BJ (cell line): ENCODE results near the gene ALDH1L1. TPM values are rescaled to one million over a fixed set of nuclear protein-coding genes. Genes with fewer than 3 reads are reported as not detected.
"Not testable (repeated sequence)": the region's sequence is repeated elsewhere in the genome, so short reads cannot be mapped to it uniquely, and the experiment has no call there.

Experiments used
- CTCF ChIA-PET: fragments of 350-600 bp; formaldehyde crosslinking; extraction: SDS; loops from one replicate; lab custom pipeline; 2021; ENCODE audit warnings: antibody characterized with exemption, inconsistent platforms; lab: Yijun Ruan, JAX
- POLR2A ChIA-PET: fragments of 300-600 bp; sonication (Branson Sonifier 250); formaldehyde crosslinking; extraction: SDS; loops from one replicate; lab custom pipeline; 2021; ENCODE audit warnings: antibody characterized with exemption; lab: Charles Lee
- DNase-seq: peaks from one replicate; pipeline ENCODE4 v3.0.0-alpha.2; 2011; ENCODE audit warnings: low read depth
- H3K27me3 ChIP-seq: 2 replicates; pipeline ENCODE4 v1.6.0; 2011; ENCODE audit warnings: low read length; ENCODE audit not compliant: control insufficient read depth, insufficient read depth
- H3K36me3 ChIP-seq: 2 replicates; pipeline ENCODE4 v1.5.1; 2011; ENCODE audit warnings: low read length; ENCODE audit not compliant: control insufficient read depth, insufficient read depth
- H3K4me3 ChIP-seq: 2 replicates; pipeline ENCODE4 v1.5.1; 2011; ENCODE audit warnings: low read depth, mild to moderate bottlenecking, control low read depth, low read length
- CTCF ChIP-seq: IDR thresholded peaks from 2 replicates; pipeline ENCODE4 v1.5.1; 2011; ENCODE audit warnings: low read depth, mild to moderate bottlenecking, control low read depth, inconsistent platforms, low read length, moderate library complexity; ENCODE audit not compliant: insufficient read depth
- polyA plus RNA-seq: library from polyadenylated mRNA; depleted of rRNA; stranded (reverse); fragments of >200 nt; gene quantifications from 2 replicates; pipeline ENCODE4 v1.2.3, GENCODE V29; 2011

ALDH1L1 gene
- polyA plus RNA-seq, 1 experiment: 0.37 TPM

DNA sequence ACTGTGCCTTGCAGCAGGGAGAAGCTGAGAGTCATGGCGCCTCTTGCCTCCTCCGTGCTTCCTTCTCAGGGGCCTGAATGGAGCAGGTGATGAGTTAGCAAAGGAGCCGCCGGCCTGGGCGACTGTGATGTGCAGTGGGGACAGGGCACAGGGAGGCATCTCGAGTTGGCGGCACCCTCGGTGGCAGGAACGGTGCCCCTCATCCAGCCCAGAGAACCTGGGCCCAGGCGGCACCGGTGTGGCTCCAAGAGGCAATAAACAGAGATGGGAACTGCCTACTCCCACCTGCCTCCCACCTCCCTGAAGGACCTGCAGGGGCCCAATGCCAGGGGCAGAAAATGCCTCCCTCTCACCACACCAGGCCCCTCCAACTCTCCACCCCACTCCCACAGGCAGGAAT lies 102.6 kb downstream of the ALDH1L1 start:
- no peak for TF ChIP-seq CTCF
- Histone ChIP-seq H3K36me3 (no peaks in the 10 kb centered on the region), H3K27me3 (no peaks in the 10 kb centered on the region), H3K4me3 (no peak overlapping the region)
- DNase-seq: no peak
- ChIA-PET POLR2A (no interaction called here), CTCF (no interaction called here)

DNA sequence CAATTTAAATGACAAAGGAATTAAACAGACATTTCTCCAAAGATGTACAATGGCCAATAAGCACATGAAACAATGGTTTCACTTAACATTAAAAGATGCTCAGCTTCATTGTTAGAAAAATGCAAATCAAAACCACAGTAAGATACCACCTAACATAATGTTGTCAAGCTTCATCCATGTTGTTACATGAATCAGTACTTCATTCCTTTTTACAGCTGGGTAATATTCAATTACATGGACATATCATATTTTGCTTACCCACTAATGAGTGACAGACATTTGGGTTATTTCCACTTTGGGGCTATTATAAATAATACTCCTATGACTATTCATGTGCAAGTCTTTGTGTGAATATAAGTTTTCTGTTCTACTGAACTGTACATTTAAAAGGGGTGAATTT lies 104.2 kb downstream of the ALDH1L1 start:
- Histone ChIP-seq H3K36me3 (no peaks in the 10 kb centered on the region), H3K4me3 (no peak overlapping the region), H3K27me3 (no peaks in the 10 kb centered on the region)
- CTCF ChIA-PET: interaction anchor here (0.9 to 1.0 kb wide), 2 partner anchors 11 to 13 kb away, joined by 3 to 4 read pairs; no protein-coding TSS in a partner anchor
- POLR2A ChIA-PET: interaction anchor here (0.6 kb wide), 1 partner anchor 25 kb away, joined by 3 read pairs; no protein-coding TSS in a partner anchor
- TF ChIP-seq CTCF: no peak
- no peak for DNase-seq

DNA sequence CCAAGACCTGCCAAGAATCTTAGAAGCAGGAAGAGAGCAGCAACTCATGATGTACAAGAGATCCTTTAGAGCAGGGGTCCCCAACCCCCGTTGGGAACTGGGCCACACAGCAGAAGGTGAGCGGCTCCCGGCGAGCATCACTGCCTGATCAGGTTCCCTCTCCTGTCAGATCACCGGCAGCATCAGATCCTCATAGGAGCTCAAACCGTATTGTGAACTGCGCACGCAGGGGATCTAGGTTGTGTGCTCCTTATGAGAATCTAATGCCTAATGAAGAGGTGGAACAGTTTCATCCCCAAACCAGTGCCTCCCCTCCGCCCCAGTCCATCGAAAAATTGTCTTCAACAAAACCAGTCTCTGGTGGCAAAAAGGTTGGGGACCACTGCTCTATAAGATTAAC lies 110.2 kb downstream of the ALDH1L1 start:
- CTCF ChIA-PET: no interaction called here
- Histone ChIP-seq H3K36me3 (no peaks in the 10 kb centered on the region; the same call in 1 of the 2 replicates), H3K4me3 (no peak overlapping the region), H3K27me3 (no peaks in the 10 kb centered on the region)
- POLR2A ChIA-PET: no interaction called here
- no peak for DNase-seq
- no peak for TF ChIP-seq CTCF

- no peak for TF ChIP-seq CTCF
- H3K36me3 ChIP-seq: no peaks in the 10 kb centered on the region; the same call in 1 of the 2 replicates
- DNase-seq: no peak
- no peak overlapping the region for H3K4me3 ChIP-seq
- CTCF ChIA-PET: interaction anchor here (1.3 kb wide), 1 partner anchor 10 kb away, joined by 4 read pairs; no protein-coding TSS in a partner anchor
- POLR2A ChIA-PET: no interaction called here
- no peaks in the 10 kb centered on the region for H3K27me3 ChIP-seq
Measured at GRCh38 chr3:126067959-126068358, 112.4 kb downstream of the ALDH1L1 start.

DNA sequence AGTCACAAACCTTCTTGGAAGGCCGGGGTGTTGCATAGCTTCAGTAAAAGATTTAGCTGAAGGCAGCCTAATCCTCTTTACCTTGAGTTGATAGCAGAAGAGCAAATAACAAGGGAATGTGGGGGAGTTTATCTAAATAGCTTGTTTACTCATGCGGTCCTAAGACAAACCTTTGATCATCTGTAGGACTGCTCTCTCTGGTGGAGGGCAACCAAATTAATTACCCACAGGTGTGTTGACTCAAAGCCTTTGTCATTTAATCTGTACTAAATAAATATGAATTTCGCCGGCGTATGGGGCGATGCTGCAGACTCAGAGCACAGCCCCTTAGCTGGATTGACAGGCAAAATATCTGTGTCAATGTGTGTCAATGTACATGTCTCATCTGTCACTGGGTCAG lies 113.7 kb downstream of the ALDH1L1 start:
- CTCF ChIA-PET, POLR2A ChIA-PET, H3K36me3 ChIP-seq, H3K4me3 ChIP-seq, H3K27me3 ChIP-seq, DNase-seq: not testable (repeated sequence)

- CTCF ChIA-PET: interaction anchor here (0.9 kb wide), 1 partner anchor 10 kb away, joined by 3 read pairs; no protein-coding TSS in a partner anchor
- POLR2A ChIA-PET: no interaction called here
- Histone ChIP-seq H3K4me3 (no peak overlapping the region), H3K36me3 (no peaks in the 10 kb centered on the region; the same call in none of the 2 replicates), H3K27me3 (no peaks in the 10 kb centered on the region)
- no peak for DNase-seq
- TF ChIP-seq CTCF: no peak
Measured at GRCh38 chr3:126065876-126066275, 114.5 kb downstream of the ALDH1L1 start.
